ENCODE measurements around the gene ONECUT1. TPM values are rescaled to one million over a fixed set of nuclear protein-coding genes. Genes with fewer than 3 reads are reported as not detected.
"Not testable (repeated sequence)": the region's sequence is repeated elsewhere in the genome, so short reads cannot be mapped to it uniquely, and the experiment has no call there.

The ONECUT1 gene
- not detected for total RNA-seq
- long read RNA-seq, result 0 reads

- intact Hi-C loops (cut with DNase I), result no loop called here
- DNase-seq, result peak; percentile 64
- ATAC-seq (ENCODE audit: poor library complexity), result peak; percentile 94
Observed at GRCh38 chr15:52790169-52790708, at the start of gene ONECUT1. Gene ONECUT1 (minus strand): TSS chr15:52790336. CDS start chr15:52789884, 452 bp downstream.

- intact Hi-C loops (cut with DNase I), result no loop called here
- DNase-seq, result no peak
- ATAC-seq (ENCODE audit: poor library complexity), result no peak
Observed at GRCh38 chr15:52834379-52834778, 44.2 kb upstream of the ONECUT1 start.

GRCh38 chr15:52824169-52824942 is 34.2 kb upstream of the ONECUT1 start:
- ATAC-seq (ENCODE audit: poor library complexity); intact Hi-C loops (cut with DNase I); DNase-seq: not testable (repeated sequence)

GRCh38 chr15:52822475-52822874 is 32.3 kb upstream of the ONECUT1 start:
- DNase-seq, result no peak
- intact Hi-C loops (cut with DNase I), result no loop called here
- ATAC-seq (ENCODE audit: poor library complexity), result no peak

- ATAC-seq (ENCODE audit: poor library complexity) (no peak), DNase-seq (no peak)
- intact Hi-C loops (cut with DNase I), result no loop called here
Observed at GRCh38 chr15:52819253-52819652, 29.1 kb upstream of the ONECUT1 start.

GRCh38 chr15:52815899-52816298 is 25.8 kb upstream of the ONECUT1 start:
- ATAC-seq (ENCODE audit: poor library complexity); intact Hi-C loops (cut with DNase I); DNase-seq: not testable (repeated sequence)

- DNase-seq (no peak), ATAC-seq (ENCODE audit: poor library complexity) (no peak)
- intact Hi-C loops (cut with DNase I), result no loop called here
Observed at GRCh38 chr15:52808996-52809395, 18.9 kb upstream of the ONECUT1 start.

- intact Hi-C loops (cut with DNase I), result no loop called here
- ATAC-seq (ENCODE audit: poor library complexity) (no peak), DNase-seq (no peak)
Observed at GRCh38 chr15:52808441-52808840, 18.3 kb upstream of the ONECUT1 start.

- ATAC-seq (ENCODE audit: poor library complexity) (no peak), DNase-seq (no peak)
- intact Hi-C loops (cut with DNase I), result no loop called here
Observed at GRCh38 chr15:52806284-52806655, 16.1 kb upstream of the ONECUT1 start.

- intact Hi-C loops (cut with DNase I), result no loop called here
Observed at GRCh38 chr15:52805351-52806283, 15.5 kb upstream of the ONECUT1 start.

GRCh38 chr15:52804526-52805081 is 14.5 kb upstream of the ONECUT1 start:
- peak; percentile 32 for DNase-seq
- intact Hi-C loops (cut with DNase I), result no loop called here
- no peak for ATAC-seq (ENCODE audit: poor library complexity)

More at GRCh38 chr15:52805351-52806283, 15.5 kb upstream of the ONECUT1 start:
- no peak for ATAC-seq (ENCODE audit: poor library complexity)
- peak; percentile 40 for DNase-seq

GRCh38 chr15:52803467-52804306 is 13.6 kb upstream of the ONECUT1 start:
- DNase-seq (peak; percentile 32), ATAC-seq (ENCODE audit: poor library complexity) (no peak)
- intact Hi-C loops (cut with DNase I), result no loop called here

- DNase-seq (no peak), ATAC-seq (ENCODE audit: poor library complexity) (no peak)
- intact Hi-C loops (cut with DNase I), result no loop called here
Observed at GRCh38 chr15:52803108-52803466, 13.0 kb upstream of the ONECUT1 start.

- no peak for ATAC-seq (ENCODE audit: poor library complexity)
- intact Hi-C loops (cut with DNase I), result no loop called here
- DNase-seq, result no peak
Observed at GRCh38 chr15:52802110-52802509, 12.0 kb upstream of the ONECUT1 start.

- intact Hi-C loops (cut with DNase I), result no loop called here
- DNase-seq (no peak), ATAC-seq (ENCODE audit: poor library complexity) (no peak)
Observed at GRCh38 chr15:52801748-52802085, 11.6 kb upstream of the ONECUT1 start.

GRCh38 chr15:52800828-52801747 is 11.0 kb upstream of the ONECUT1 start:
- intact Hi-C loops (cut with DNase I), result no loop called here
- ATAC-seq (ENCODE audit: poor library complexity), result no peak
- DNase-seq, result no peak

- intact Hi-C loops (cut with DNase I), result no loop called here
Observed at GRCh38 chr15:52799145-52799811, 9.1 kb upstream of the ONECUT1 start.

More at GRCh38 chr15:52799145-52799811, 9.1 kb upstream of the ONECUT1 start:
- no peak for ATAC-seq (ENCODE audit: poor library complexity)
- DNase-seq, result no peak
